ENCODE data around the gene ATXN1.
"Not testable (repeated sequence)": the region's sequence is repeated elsewhere in the genome, so short reads cannot be mapped to it uniquely, and the experiment has no call there.

The ATXN1 gene

GRCh38 chr6:16267428-16268263 is 493.6 kb downstream of the ATXN1 start:
- no peak for DNase-seq
- in situ Hi-C loops (cut with MboI; ENCODE audit: low pct_unique_long_range_greater_than_20kb, low sequenced_read_pairs), result no loop called here

DNA sequence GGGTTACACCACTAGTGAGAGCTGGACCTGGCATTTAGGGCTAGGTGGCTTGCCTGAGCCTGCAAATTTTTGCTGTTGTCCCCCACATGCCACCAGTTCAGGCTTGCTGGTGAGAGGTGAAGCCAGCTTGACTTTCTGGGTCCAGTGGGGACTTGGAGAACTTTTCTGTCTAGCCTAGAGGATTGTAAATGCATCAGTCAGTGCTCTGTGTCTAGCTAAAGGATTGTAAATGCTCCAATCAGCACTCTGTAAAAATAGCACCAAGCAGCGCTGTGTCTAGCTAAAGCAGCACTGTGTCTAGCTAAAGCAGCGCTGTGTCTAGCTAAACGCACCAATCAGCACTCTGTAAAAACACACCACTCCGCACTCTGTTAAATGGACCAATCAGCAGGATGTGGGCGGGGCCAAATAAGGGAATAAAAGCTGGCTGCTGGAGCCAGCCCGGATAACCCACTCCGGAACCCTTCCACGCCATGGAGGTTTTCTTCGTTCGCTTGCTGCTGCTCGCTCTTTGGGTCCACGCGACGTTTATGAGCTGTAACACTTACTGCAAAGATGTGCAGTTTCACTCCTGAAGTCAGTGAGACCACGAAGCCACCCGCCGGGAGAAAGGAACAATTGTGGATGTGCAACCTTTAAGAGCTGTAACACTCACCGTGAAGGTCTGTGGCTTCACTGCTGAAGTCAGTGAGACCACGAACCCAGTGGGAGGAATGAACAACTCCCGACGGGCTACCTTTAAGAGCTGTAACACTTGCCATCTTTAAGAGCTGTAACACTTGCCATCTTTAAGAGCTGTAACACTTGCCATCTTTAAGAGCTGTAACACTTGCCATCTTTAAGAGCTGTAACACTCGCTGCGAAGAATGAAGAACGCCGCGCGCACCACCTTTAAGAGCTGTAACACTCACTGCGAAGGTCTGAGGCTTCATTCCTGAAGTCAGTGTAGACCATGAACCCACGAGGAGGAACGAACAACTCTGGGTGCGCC is 495.6 kb downstream of the ATXN1 start:
- no peak for DNase-seq
- in situ Hi-C loops (cut with MboI; ENCODE audit: low pct_unique_long_range_greater_than_20kb, low sequenced_read_pairs), result no loop called here

DNA sequence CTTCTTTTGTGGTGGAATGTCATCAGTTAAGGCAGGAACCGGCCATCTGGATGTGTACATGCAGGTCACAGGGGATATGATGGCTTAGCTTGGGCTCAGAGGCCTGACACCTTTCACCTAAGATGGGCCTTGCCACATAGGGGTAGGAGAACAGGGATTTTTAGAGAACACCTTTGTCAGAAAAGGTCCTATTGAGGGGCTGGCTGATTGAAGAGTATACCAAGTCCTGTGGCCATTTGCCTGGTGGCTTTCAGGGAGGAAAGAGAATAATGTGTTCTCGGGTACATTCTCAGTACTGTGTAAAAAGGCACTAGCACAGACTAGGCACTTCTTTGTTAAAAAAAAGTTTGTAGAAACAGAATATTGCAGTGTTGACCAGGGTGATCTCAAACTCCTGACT is 496.5 kb downstream of the ATXN1 start:
- in situ Hi-C loops (cut with MboI; ENCODE audit: low pct_unique_long_range_greater_than_20kb, low sequenced_read_pairs), result no loop called here
- DNase-seq, result no peak

DNA sequence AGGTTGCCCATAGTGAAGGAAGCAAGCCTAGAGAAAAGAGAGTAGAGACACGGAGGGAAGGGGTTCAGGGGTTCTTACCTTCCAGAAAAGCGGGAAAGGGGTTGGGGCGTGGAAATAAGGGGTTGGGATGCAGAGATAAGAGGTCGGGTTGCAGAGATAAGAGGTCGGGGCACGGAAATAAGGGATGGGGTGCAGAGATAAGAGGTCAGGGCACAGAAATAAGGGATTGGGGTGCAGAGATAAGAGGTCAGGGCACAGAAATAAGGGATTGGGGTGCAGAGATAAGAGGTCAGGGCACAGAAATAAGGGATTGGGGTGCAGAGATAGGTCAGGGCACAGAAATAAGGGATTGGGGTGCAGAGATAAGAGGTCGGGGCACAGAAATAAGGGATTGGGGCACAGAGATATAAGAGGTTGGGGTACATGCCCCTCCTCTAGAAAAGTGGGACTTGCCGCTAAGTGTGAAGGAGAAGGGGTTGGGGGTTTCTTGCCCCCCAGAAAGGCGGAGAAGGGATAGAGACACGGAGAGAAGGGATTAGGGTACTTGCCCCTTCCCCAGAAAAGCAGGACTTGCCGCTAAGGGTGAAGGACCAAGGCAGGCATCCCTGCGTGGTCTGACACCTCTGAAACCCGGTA is 497.7 kb downstream of the ATXN1 start:
- in situ Hi-C loops (cut with MboI; ENCODE audit: low pct_unique_long_range_greater_than_20kb, low sequenced_read_pairs); DNase-seq: not testable (repeated sequence)

DNA sequence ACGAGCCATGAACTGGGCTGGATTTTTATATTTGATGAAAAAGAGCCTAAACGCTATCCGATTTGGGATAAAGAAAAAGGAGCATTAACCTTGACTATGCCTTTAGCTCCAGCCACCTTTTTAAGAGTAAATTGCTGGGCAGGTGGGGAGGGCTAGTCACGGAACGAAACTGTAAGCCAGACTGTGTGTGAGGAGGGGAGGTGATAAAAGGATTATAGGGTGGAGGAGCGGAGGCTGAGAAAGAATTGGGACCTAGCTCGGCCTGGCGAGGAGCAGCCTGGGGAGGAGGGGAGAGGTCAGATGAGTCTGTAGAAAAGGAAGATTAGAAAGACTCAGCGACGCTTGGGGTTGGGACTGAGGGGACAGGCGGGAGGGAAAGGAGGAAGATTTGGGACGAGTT is 498.5 kb downstream of the ATXN1 start:
- DNase-seq; in situ Hi-C loops (cut with MboI; ENCODE audit: low pct_unique_long_range_greater_than_20kb, low sequenced_read_pairs): not testable (repeated sequence)

GRCh38 chr6:16260602-16261001 is 500.7 kb downstream of the ATXN1 start:
- in situ Hi-C loops (cut with MboI; ENCODE audit: low pct_unique_long_range_greater_than_20kb, low sequenced_read_pairs), result not testable (repeated sequence)

GRCh38 chr6:16259604-16260003 is 501.7 kb downstream of the ATXN1 start:
- DNase-seq; in situ Hi-C loops (cut with MboI; ENCODE audit: low pct_unique_long_range_greater_than_20kb, low sequenced_read_pairs): not testable (repeated sequence)

More at GRCh38 chr6:16260602-16261001, 500.7 kb downstream of the ATXN1 start:
- DNase-seq, result not testable (repeated sequence)

GRCh38 chr6:16258709-16259075 is 502.6 kb downstream of the ATXN1 start:
- in situ Hi-C loops (cut with MboI; ENCODE audit: low pct_unique_long_range_greater_than_20kb, low sequenced_read_pairs), result no loop called here

DNA sequence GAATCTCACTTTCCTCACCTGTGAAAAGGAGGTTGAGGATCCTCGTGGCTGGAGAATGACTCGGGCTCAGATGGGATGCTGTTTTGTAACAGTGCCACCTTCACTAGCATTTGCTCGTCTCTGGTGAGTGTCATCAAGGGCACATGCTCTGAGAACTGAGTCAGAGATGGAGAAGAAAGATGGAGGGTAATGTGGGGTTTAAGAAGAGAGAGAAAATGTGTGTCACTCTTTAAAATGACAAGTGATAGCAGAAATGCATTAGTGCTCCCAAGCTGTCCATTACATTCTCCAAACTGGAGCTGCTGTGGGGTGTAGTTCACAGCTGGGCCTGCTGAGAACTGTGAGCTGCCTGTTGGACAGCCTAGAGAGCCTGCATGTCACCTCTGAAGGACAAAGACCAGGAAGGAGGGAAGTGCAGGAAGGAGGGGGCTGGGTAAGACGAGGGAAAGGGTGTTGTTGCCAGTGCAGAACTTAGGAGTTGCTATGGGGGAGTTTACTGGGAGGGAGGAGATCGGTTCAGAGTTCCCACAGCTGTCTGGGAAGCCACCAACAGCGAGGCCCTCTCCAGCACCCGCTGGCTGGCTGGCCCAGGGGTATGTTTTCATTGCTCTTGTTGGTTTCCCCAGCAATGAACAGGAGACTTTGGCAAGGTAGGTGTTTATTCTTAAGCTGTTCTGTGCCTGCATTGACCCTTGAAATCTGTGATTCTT is 503.1 kb downstream of the ATXN1 start:
- DNase-seq, result no peak
- in situ Hi-C loops (cut with MboI; ENCODE audit: low pct_unique_long_range_greater_than_20kb, low sequenced_read_pairs), result no loop called here

More at GRCh38 chr6:16258709-16259075, 502.6 kb downstream of the ATXN1 start:
- no peak for DNase-seq

DNA sequence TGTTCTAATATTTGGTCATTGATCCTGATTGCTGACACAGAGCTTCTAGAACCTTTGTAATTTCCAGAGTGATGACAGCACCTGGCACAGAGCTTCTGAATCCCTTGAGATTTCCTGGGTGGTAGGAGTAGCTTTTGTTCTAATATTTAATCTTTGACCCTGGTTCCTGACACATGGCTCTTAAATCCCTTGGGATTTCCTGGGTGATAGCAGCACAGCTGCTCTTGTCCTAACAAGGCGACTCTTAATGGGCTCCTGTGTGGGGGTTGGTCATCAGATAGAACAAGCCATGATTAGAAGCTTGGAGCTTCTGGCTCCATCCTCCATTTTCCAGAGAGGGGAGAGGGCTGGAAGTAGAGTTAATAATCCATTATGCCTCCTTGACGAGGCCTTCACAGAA is 504.5 kb downstream of the ATXN1 start:
- in situ Hi-C loops (cut with MboI; ENCODE audit: low pct_unique_long_range_greater_than_20kb, low sequenced_read_pairs), result no loop called here
- DNase-seq, result no peak

DNA sequence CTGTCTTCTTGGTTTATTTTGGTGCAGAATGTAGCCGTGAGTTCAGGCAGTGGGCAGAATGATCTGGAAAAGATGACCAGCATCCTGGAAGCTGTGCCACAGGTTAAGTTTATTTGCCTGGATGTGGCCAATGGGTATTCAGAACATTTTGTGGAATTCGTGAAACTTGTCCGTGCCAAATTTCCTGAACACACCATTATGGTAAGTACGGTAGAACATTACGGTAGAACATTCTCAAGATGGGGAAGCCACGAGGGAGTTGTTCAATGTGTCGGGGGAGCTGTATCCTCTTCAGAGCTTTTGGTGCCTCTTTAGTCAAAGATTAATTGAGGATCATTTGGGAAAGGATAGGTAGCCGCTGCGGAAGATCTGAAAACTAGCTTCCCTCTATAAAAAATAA is 506.7 kb downstream of the ATXN1 start:
- in situ Hi-C loops (cut with MboI; ENCODE audit: low pct_unique_long_range_greater_than_20kb, low sequenced_read_pairs), result no loop called here
- DNase-seq, result no peak

- in situ Hi-C loops (cut with MboI; ENCODE audit: low pct_unique_long_range_greater_than_20kb, low sequenced_read_pairs), result no loop called here
Measured at GRCh38 chr6:16253399-16254144, 507.7 kb downstream of the ATXN1 start.

GRCh38 chr6:16252686-16253299 is 508.5 kb downstream of the ATXN1 start:
- in situ Hi-C loops (cut with MboI; ENCODE audit: low pct_unique_long_range_greater_than_20kb, low sequenced_read_pairs), result no loop called here
- DNase-seq, result no peak

More at GRCh38 chr6:16253399-16254144, 507.7 kb downstream of the ATXN1 start:
- no peak for DNase-seq

- DNase-seq, result no peak
- in situ Hi-C loops (cut with MboI; ENCODE audit: low pct_unique_long_range_greater_than_20kb, low sequenced_read_pairs), result no loop called here
Measured at GRCh38 chr6:16251706-16252105, 509.6 kb downstream of the ATXN1 start.

- DNase-seq, result no peak
- in situ Hi-C loops (cut with MboI; ENCODE audit: low pct_unique_long_range_greater_than_20kb, low sequenced_read_pairs), result no loop called here
Measured at GRCh38 chr6:16249971-16250370, 511.3 kb downstream of the ATXN1 start.
